Stimulated activated CD4-positive, alpha-beta T cell treated with anti-CD3 and anti-CD28 coated beads, Interleukin-12 subunit alpha, Interleukin-12 subunit beta, amount 100 ng/mL, for 4 hours (primary cell): Measurements from ENCODE around the gene CEACAM19.
"Not testable (repeated sequence)": the region's sequence is repeated elsewhere in the genome, so short reads cannot be mapped to it uniquely, and the experiment has no call there.

Source experiments
- DNase-seq: peaks from one replicate; pipeline ENCODE4 v3.0.0-alpha.2; 2020

Gene CEACAM19

GRCh38 chr19:44703336-44704078 lies 32.2 kb downstream of the CEACAM19 start:
- no peak for DNase-seq

- DNase-seq: no peak
Measured at GRCh38 chr19:44704982-44705381, 33.7 kb downstream of the CEACAM19 start.

GRCh38 chr19:44705502-44706010 lies 34.3 kb downstream of the CEACAM19 start:
- no peak for DNase-seq

- DNase-seq: no peak
Measured at GRCh38 chr19:44706506-44707236, 35.4 kb downstream of the CEACAM19 start.

GRCh38 chr19:44707794-44708193 lies 36.5 kb downstream of the CEACAM19 start:
- no peak for DNase-seq

- DNase-seq: no peak
Measured at GRCh38 chr19:44708940-44709339, 37.7 kb downstream of the CEACAM19 start.

- not testable (repeated sequence) for DNase-seq
Measured at GRCh38 chr19:44709434-44710266, 38.4 kb downstream of the CEACAM19 start.

GRCh38 chr19:44710483-44710882 lies 39.2 kb downstream of the CEACAM19 start:
- DNase-seq: no peak

- no peak for DNase-seq
Measured at GRCh38 chr19:44712864-44713515, 41.7 kb downstream of the CEACAM19 start.

GRCh38 chr19:44714597-44715169 lies 43.4 kb downstream of the CEACAM19 start:
- no peak for DNase-seq

- no peak for DNase-seq
Measured at GRCh38 chr19:44717603-44718002, 46.3 kb downstream of the CEACAM19 start.

GRCh38 chr19:44718441-44719261 lies 47.4 kb downstream of the CEACAM19 start:
- DNase-seq: no peak

GRCh38 chr19:44719262-44719701 lies 48.0 kb downstream of the CEACAM19 start:
- DNase-seq: no peak

GRCh38 chr19:44720396-44720795 lies 49.1 kb downstream of the CEACAM19 start:
- DNase-seq: not testable (repeated sequence)

- DNase-seq: no peak
Measured at GRCh38 chr19:44720945-44721344, 49.7 kb downstream of the CEACAM19 start.

- not testable (repeated sequence) for DNase-seq
Measured at GRCh38 chr19:44721369-44721768, 50.1 kb downstream of the CEACAM19 start.

GRCh38 chr19:44722131-44723121 lies 51.1 kb downstream of the CEACAM19 start:
- no peak for DNase-seq

- DNase-seq: no peak
Measured at GRCh38 chr19:44723299-44723951, 52.1 kb downstream of the CEACAM19 start.

GRCh38 chr19:44723952-44724319 lies 52.7 kb downstream of the CEACAM19 start:
- peak; percentile 73 for DNase-seq
